Activated T-helper 17 cell treated with anti-CD3 and anti-CD28 coated beads, Interleukin-2, amount 50 U/mL, for 72 hours (primary cell): Measurements from ENCODE around the gene HMGN2. TPM values are rescaled to one million over a fixed set of nuclear protein-coding genes. Genes with fewer than 3 reads are reported as not detected.

ENCODE experiments used
- ATAC-seq: fragments of 150-1000 bp; cut with Tn5 transposase; replicated peaks from 2 replicates; pipeline ENCODE4 v1.10.0; 2021; ENCODE audit warnings: mild to moderate bottlenecking, moderate library complexity
- H3K27ac Mint-ChIP-seq: one replicate; pipeline ENCODE4 v1.8.0; 2022; ENCODE audit warnings: mixed read lengths
- H3K27me3 Mint-ChIP-seq: one replicate; pipeline ENCODE4 v1.8.0; 2022; ENCODE audit warnings: mixed read lengths
- H3K36me3 Mint-ChIP-seq: one replicate; pipeline ENCODE4 v1.8.0; 2022; ENCODE audit warnings: low read depth, mild to moderate bottlenecking, mixed read lengths
- H3K4me1 Mint-ChIP-seq: one replicate; pipeline ENCODE4 v1.8.0; 2022; ENCODE audit warnings: mixed read lengths
- H3K4me3 Mint-ChIP-seq: one replicate; pipeline ENCODE4 v1.8.0; 2022; ENCODE audit warnings: mild to moderate bottlenecking, mixed read lengths
- H3K9me3 Mint-ChIP-seq: one replicate; pipeline ENCODE4 v1.8.0; 2022; ENCODE audit warnings: mixed read lengths
- total RNA-seq, 2 donors: library from RNA; stranded (reverse); gene quantifications; one replicate each; pipeline ENCODE4 v1.2.3, GENCODE V29; 2022

Gene HMGN2
- 100 to 1,000 TPM; 551 to 805 TPM for total RNA-seq

- Mint-ChIP-seq H3K36me3 (peaks cover 84% of the 10 kb centered on the region), H3K27ac (peak within 1 kb of the TSS; percentile 96), H3K9me3 (no peaks in the 10 kb centered on the region), H3K27me3 (no peaks in the 10 kb centered on the region), H3K4me3 (peak within 1 kb of the TSS; percentile 90), H3K4me1 (peaks cover 23% of the 10 kb centered on the region)
- ATAC-seq = peak; percentile 76
Measured at GRCh38 chr1:26472320-26472900, at the start of gene HMGN2. TSS of gene HMGN2 (plus strand) at chr1:26472440. CDS start at chr1:26472613, 173 bp downstream.

GRCh38 chr1:26429721-26430120, 42.5 kb upstream of the HMGN2 start:
- no peak overlapping the region for H3K27ac Mint-ChIP-seq
- no peak for ATAC-seq
- peaks cover 10% of the 10 kb centered on the region for H3K4me1 Mint-ChIP-seq
- H3K36me3 Mint-ChIP-seq = peaks cover 16% of the 10 kb centered on the region
- H3K4me3 Mint-ChIP-seq = no peak overlapping the region
- H3K27me3 Mint-ChIP-seq = peaks cover 7% of the 10 kb centered on the region
- no peaks in the 10 kb centered on the region for H3K9me3 Mint-ChIP-seq

DNA sequence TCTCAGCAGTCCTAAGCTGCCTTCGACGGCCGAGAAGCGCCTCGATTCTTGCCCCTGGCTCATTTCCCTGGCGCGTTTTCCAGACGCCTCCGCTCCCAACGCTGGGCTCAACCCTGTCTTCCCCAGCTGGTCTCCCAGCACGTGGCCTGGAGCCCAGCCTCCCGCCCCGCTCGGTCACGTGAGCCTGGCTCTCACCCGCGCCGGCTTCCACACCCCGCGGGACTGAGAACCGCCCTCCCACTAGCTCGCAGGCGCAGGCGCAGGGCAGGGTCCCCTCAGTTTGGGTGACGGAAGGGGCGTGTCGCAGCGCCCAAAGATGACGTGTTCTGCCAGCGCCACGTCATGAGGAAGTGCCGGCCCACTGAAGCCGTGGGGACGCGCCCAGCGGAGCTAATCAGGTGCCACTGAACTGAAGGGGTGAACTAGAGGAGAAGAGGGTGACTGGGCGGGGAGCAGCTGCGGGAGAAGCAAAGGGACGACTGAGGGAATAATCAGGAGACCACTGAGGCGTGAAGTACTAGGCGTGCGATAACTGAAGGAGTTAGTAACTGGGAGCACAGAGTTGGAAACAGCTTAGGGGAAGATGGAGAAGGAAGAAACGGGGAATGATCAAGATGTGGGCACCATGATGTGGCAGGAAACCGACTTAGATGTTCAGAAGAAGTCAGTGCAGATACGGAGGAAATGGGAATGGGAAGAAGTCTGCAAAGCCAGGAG, 40.1 kb upstream of the HMGN2 start, which contains the start of gene DHDDS:
Gene DHDDS (plus strand): TSS at position 343 of the 717 bp plus-strand sequence. CDS start 625 bp downstream, outside the sequence.
- no peaks in the 10 kb centered on the region for H3K9me3 Mint-ChIP-seq
- H3K27me3 Mint-ChIP-seq = peaks cover 3% of the 10 kb centered on the region
- peak within 1 kb of the TSS; percentile 92 for H3K27ac Mint-ChIP-seq
- peak within 1 kb of the TSS; percentile 92 for H3K4me3 Mint-ChIP-seq
- H3K36me3 Mint-ChIP-seq = peaks cover 38% of the 10 kb centered on the region
- peak; percentile 97 for ATAC-seq
- peaks cover 10% of the 10 kb centered on the region for H3K4me1 Mint-ChIP-seq

GRCh38 chr1:26432793-26433192, 39.4 kb upstream of the HMGN2 start:
- Mint-ChIP-seq H3K27ac (peak overlapping the region; percentile 92), H3K4me3 (peak overlapping the region; percentile 92), H3K36me3 (peaks cover 45% of the 10 kb centered on the region), H3K9me3 (no peaks in the 10 kb centered on the region), H3K4me1 (peaks cover 10% of the 10 kb centered on the region), H3K27me3 (peaks cover 3% of the 10 kb centered on the region)
- no peak for ATAC-seq

DNA sequence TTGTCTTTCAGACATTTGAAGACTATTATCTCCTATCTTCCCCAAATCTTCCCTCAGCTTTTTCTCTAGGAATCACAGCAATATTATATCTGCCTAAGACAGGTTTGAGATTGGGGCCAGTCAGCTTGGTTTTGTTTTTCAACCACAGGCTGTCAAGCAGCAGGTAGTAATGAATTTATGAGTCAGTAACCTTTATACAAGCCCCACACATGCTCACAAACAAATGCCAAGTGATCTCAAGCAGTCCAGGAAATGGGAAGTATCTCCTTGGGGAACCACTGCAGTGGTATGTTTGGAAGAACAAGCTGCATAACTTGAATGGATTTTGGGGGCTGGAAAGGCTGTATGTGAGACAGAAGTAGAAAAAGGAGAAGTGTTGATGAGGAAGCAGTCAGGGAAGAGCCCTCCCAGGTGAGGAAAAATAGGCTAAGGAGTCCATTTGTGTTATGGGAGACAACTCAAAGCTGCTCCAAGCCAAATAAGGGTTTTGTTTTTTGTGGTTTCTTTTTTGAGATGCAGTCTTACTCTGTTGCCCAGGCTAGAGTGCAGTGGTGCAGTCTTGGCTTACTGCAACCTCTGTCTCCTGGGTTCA, 38.0 kb upstream of the HMGN2 start:
- H3K9me3 Mint-ChIP-seq = no peaks in the 10 kb centered on the region
- peak overlapping the region; percentile 92 for H3K4me3 Mint-ChIP-seq
- no peak for ATAC-seq
- H3K27ac Mint-ChIP-seq = peak overlapping the region; percentile 26
- H3K36me3 Mint-ChIP-seq = peaks cover 59% of the 10 kb centered on the region
- H3K4me1 Mint-ChIP-seq = peaks cover 10% of the 10 kb centered on the region
- peaks cover 3% of the 10 kb centered on the region for H3K27me3 Mint-ChIP-seq

GRCh38 chr1:26438041-26438440, 34.2 kb upstream of the HMGN2 start:
- Mint-ChIP-seq H3K4me1 (peaks cover 5% of the 10 kb centered on the region), H3K27me3 (no peaks in the 10 kb centered on the region), H3K27ac (no peak overlapping the region), H3K36me3 (peaks cover 90% of the 10 kb centered on the region), H3K4me3 (no peak overlapping the region), H3K9me3 (no peaks in the 10 kb centered on the region)
- no peak for ATAC-seq

- H3K27ac Mint-ChIP-seq = no peak overlapping the region
- no peak for ATAC-seq
- no peaks in the 10 kb centered on the region for H3K4me1 Mint-ChIP-seq
- no peaks in the 10 kb centered on the region for H3K9me3 Mint-ChIP-seq
- no peaks in the 10 kb centered on the region for H3K27me3 Mint-ChIP-seq
- H3K36me3 Mint-ChIP-seq = peaks cover 98% of the 10 kb centered on the region
- H3K4me3 Mint-ChIP-seq = no peak overlapping the region
Measured at GRCh38 chr1:26440259-26440658, 32.0 kb upstream of the HMGN2 start.

DNA sequence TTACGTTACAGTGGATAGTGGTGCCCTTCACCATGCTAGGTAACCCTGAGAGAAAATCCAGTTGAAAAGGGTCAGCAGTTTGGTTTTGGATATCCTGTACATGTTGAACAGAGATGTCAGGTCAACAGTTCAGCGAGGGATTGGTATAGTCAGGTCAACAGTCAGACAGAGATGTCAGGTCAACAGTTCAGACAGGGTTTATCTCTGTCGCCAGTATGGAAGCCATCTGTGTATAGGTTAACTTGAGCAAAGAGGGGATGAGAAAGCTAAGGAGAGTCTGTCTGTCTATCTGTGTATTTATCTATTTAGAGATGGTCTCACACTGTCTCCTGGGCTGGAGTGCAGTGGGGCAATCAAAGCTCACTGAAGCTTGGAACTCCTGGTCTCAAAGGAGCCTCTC, 22.4 kb upstream of the HMGN2 start:
- ATAC-seq = no peak
- H3K9me3 Mint-ChIP-seq = no peaks in the 10 kb centered on the region
- H3K4me3 Mint-ChIP-seq = no peak overlapping the region
- H3K27ac Mint-ChIP-seq = no peak overlapping the region
- peaks cover 96% of the 10 kb centered on the region for H3K36me3 Mint-ChIP-seq
- H3K4me1 Mint-ChIP-seq = no peaks in the 10 kb centered on the region
- no peaks in the 10 kb centered on the region for H3K27me3 Mint-ChIP-seq

DNA sequence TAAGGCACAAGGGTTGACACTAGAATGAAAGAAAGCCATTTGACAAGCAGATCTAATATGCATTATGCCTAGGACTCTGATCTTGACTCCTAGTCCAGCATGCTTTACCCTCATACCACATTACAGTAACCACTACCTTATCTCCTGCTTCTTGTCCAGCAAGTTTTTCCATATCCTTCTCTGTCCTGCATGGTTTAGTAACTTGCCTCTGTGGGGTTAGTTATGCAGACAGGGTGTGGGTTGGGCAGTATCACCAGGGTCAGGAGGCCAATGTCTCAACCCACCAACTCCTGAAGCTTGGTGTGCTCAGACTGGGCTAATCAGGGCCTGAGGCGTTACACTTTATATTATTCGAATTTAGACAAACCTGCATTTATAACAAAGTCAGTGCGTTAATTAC, 21.3 kb upstream of the HMGN2 start:
- H3K9me3 Mint-ChIP-seq = no peaks in the 10 kb centered on the region
- no peaks in the 10 kb centered on the region for H3K27me3 Mint-ChIP-seq
- H3K27ac Mint-ChIP-seq = no peak overlapping the region
- no peak overlapping the region for H3K4me3 Mint-ChIP-seq
- H3K4me1 Mint-ChIP-seq = no peaks in the 10 kb centered on the region
- ATAC-seq = no peak
- H3K36me3 Mint-ChIP-seq = peaks cover 98% of the 10 kb centered on the region

- Mint-ChIP-seq H3K27me3 (no peaks in the 10 kb centered on the region), H3K9me3 (no peaks in the 10 kb centered on the region), H3K4me3 (no peak overlapping the region), H3K27ac (no peak overlapping the region), H3K4me1 (no peaks in the 10 kb centered on the region), H3K36me3 (peaks cover 96% of the 10 kb centered on the region)
- no peak for ATAC-seq
Measured at GRCh38 chr1:26452459-26453183, 19.6 kb upstream of the HMGN2 start.

- no peaks in the 10 kb centered on the region for H3K9me3 Mint-ChIP-seq
- no peaks in the 10 kb centered on the region for H3K27me3 Mint-ChIP-seq
- H3K4me1 Mint-ChIP-seq = no peaks in the 10 kb centered on the region
- H3K27ac Mint-ChIP-seq = peak overlapping the region; percentile 81
- H3K36me3 Mint-ChIP-seq = peaks cover 97% of the 10 kb centered on the region
- ATAC-seq = no peak
- H3K4me3 Mint-ChIP-seq = no peak overlapping the region
Measured at GRCh38 chr1:26459148-26459547, 13.1 kb upstream of the HMGN2 start.

GRCh38 chr1:26459573-26460031, 12.6 kb upstream of the HMGN2 start:
- H3K9me3 Mint-ChIP-seq = no peaks in the 10 kb centered on the region
- no peaks in the 10 kb centered on the region for H3K27me3 Mint-ChIP-seq
- H3K4me3 Mint-ChIP-seq = no peak overlapping the region
- no peaks in the 10 kb centered on the region for H3K4me1 Mint-ChIP-seq
- peaks cover 97% of the 10 kb centered on the region for H3K36me3 Mint-ChIP-seq
- H3K27ac Mint-ChIP-seq = peak overlapping the region; percentile 81
- no peak for ATAC-seq

DNA sequence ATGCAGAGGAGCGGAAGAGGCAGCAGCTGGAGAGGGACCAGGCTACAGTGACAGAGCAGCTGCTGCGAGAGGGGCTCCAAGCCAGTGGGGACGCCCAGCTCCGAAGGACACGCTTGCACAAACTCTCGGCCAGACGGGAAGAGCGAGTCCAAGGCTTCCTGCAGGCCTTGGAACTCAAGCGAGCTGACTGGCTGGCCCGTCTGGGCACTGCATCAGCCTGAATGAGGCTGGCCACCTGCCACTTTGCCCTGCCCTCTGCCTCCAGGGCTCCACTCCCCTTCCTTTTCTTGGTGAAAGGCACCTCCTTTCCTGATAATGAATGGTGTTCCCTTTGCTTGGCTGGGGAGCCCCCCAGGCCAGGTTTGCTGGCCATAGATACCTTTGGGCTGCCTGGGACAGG, 3.3 kb upstream of the HMGN2 start:
- Mint-ChIP-seq H3K27me3 (no peaks in the 10 kb centered on the region), H3K36me3 (peaks cover 86% of the 10 kb centered on the region), H3K4me1 (peaks cover 13% of the 10 kb centered on the region), H3K4me3 (no peak overlapping the region), H3K9me3 (no peaks in the 10 kb centered on the region), H3K27ac (no peak overlapping the region)
- no peak for ATAC-seq

DNA sequence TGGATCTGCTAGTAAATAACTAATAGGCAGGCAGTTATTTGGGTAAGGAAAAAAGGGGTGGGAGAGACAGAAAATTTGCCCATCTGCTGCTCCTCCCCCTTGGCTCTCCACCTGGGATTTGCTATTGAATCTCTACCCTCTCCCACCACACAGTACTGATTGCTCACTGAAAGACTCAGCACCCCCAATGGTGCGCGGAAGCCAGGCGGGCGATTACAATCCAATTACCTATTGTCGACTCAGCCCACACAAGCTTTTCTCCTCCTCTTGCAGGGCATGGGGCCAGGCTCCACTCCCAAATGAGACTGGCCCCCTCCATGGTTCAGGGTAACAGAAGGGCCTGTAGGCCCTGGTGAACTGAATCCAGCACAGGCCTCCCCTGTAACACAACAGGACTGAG, 2.7 kb upstream of the HMGN2 start:
- Mint-ChIP-seq H3K4me1 (peaks cover 18% of the 10 kb centered on the region), H3K9me3 (no peaks in the 10 kb centered on the region), H3K4me3 (no peak overlapping the region), H3K27me3 (no peaks in the 10 kb centered on the region), H3K36me3 (peaks cover 86% of the 10 kb centered on the region), H3K27ac (peak overlapping the region; percentile 78)
- no peak for ATAC-seq
